ENCODE data around the gene TNFRSF4. TPM values are rescaled to one million over a fixed set of nuclear protein-coding genes. Genes with fewer than 3 reads are reported as not detected.
"Not testable (repeated sequence)": the region's sequence is repeated elsewhere in the genome, so short reads cannot be mapped to it uniquely, and the experiment has no call there.

TNFRSF4 gene
- polyA plus RNA-seq, 4 donors, result 1.2 to 3.5 (median 3.1) TPM; not detected in 1

DNA sequence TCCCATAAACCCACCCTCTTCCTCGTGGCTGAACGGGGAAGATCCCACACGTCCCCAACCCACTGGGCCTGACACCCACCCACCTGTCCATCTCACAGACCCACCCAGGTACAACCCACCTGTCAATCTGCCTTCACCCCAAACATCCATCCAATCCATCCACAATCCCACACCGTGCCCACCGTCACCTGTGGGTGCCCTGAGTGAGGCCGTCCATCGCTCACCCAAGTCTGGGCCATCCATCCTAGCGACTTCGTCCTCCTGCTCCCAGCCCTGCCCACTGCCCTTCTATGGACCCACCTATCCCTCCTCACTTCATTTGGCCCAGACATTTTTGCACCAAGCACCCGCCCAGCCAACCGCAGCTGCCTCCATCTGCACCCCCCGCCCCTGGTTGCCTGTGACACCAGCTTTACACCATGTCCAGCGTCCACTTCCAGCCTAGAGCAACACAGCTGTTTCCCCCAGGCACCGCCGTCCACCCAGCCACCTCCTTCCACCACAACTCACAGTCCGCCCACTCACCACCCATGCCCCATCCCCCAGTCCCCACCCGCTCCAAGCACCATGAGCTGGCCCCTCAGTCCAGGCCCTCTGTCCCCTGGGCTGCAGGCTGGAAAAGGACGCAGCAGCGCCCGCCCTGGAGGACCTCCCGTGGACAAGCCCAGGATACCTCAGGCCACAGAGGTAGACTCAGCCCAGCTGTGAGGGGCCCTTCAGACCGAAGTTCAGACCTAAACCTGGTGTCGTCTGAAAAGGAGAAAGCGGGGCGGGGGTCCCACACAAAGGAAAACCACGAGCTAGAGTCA, 32.6 kb downstream of the TNFRSF4 start:
- H3K4me3 ChIP-seq (ENCODE audit: low read depth in 1 of 3, low read length in 3 of 3), result no peak overlapping the region
- peaks cover 0 to 6% (median 0%) of the 10 kb centered on the region in 3 donors for H3K36me3 ChIP-seq (ENCODE audit: control insufficient read depth in 3 of 3, insufficient read depth in 2 of 3, low read depth in 1 of 3, low read length in 3 of 3)
- peaks cover 0 to 8% (median 3%) of the 10 kb centered on the region in 3 donors for H3K27me3 ChIP-seq (ENCODE audit: control insufficient read depth in 3 of 3, insufficient read depth in 3 of 3, low read length in 3 of 3)
- H3K9me3 ChIP-seq (ENCODE audit: control insufficient read depth in 2 of 2, insufficient read depth in 1 of 2, low read depth in 1 of 2, low read length in 1 of 2), result no peaks in the 10 kb centered on the region
- no peak for DNase-seq
- H3K27ac ChIP-seq (ENCODE audit: low read depth in 1 of 3, low read length in 2 of 3), result no peak overlapping the region
- 86 to 89% (median 89%) methylated on average over 25 to 26 of the region's 26 CpGs for WGBS, 3 donors
- FAIRE-seq, result no peak
- no peaks in the 10 kb centered on the region for H3K4me1 ChIP-seq (ENCODE audit: control insufficient read depth in 3 of 3, insufficient read depth in 2 of 3, low read depth in 1 of 3, low read length in 2 of 3)

DNA sequence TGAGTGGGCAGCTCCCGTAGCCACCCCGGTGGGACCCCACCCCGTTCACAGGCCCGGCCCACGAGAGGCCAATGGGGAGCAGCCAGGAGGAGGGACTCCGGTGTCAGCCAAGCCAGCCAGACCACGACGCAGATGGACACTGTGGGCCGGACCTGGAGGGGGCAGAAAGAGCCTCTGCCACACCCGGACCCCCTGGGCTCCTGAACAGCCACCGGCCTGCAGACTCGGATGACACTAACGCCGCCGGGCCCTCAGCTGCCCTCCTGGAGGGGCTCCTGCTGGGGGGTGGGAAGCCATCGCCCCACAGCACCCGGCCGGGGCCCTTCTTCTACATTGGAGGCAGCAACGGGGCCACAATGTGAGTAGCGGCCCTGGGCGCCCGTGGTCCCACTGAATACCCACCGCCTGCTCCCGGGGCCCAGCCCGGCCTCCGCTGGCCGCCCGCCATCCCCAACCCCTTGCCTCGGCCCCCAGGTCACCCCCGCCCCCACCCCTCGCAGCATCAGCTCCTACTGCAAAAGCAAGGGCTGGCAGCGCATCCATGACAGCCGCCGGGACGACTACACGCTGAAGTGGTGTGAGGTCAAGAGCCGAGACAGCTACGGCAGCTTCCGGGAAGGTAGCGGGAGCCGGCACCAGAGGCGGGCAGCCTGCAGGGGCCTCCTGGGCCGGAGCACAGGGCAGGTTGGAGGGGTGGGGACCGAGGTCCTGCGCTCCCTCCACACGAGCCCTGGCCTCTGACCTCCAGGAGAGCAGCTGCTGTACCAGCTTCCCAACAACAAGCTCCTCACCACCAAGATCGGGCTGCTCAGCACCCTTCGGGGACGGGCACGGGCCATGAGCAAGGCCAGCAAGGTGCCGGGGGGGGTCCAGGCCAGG, 33.7 kb downstream of the TNFRSF4 start:
- FAIRE-seq (no peak), DNase-seq (no peak)
- peaks cover 0 to 8% (median 3%) of the 10 kb centered on the region in 3 donors for H3K27me3 ChIP-seq (ENCODE audit: control insufficient read depth in 3 of 3, insufficient read depth in 3 of 3, low read length in 3 of 3)
- no peak overlapping the region for H3K4me3 ChIP-seq (ENCODE audit: low read depth in 1 of 3, low read length in 3 of 3)
- no peak overlapping the region for H3K27ac ChIP-seq (ENCODE audit: low read depth in 1 of 3, low read length in 2 of 3)
- H3K36me3 ChIP-seq (ENCODE audit: control insufficient read depth in 3 of 3, insufficient read depth in 2 of 3, low read depth in 1 of 3, low read length in 3 of 3), result peaks cover 0 to 9% (median 0%) of the 10 kb centered on the region in 3 donors
- no peaks in the 10 kb centered on the region for H3K4me1 ChIP-seq (ENCODE audit: control insufficient read depth in 3 of 3, insufficient read depth in 2 of 3, low read depth in 1 of 3, low read length in 2 of 3)
- H3K9me3 ChIP-seq (ENCODE audit: control insufficient read depth in 2 of 2, insufficient read depth in 1 of 2, low read depth in 1 of 2, low read length in 1 of 2), result no peaks in the 10 kb centered on the region
- 81 to 93% (median 84%) methylated on average over 45 to 51 of the region's 51 CpGs for WGBS, 3 donors

DNA sequence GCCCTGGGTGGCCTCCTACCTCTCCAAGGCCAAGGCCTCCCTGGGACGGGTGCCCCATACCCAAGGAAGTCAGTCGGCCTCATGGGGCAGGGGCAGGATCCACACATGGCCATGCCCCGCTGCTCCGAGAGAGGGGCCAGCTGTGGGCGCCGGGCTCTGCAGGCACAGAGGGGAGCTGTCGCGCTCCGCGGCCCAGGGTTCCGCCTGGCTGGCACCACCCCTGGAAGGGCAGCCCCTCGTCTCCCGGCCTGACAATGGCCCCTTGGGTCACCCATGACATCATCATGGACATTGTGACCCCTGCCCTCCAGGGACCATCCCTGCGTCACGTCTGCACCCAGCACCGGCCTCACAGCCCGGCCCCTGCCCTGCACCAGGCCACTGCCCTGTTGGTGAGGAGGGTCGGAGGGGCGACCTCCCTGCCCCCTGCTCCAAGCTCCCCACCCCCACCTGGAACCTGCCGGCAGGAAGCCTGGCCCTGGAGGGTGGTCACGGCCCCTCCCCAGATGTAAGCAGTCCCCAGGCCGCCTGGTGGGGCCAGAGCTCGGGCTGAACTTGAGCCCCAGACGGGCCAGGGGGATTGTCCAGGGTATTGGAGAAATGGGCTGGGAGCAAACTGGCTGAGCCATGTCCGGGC, 34.5 kb downstream of the TNFRSF4 start:
- no peaks in the 10 kb centered on the region for H3K4me1 ChIP-seq (ENCODE audit: control insufficient read depth in 3 of 3, insufficient read depth in 2 of 3, low read depth in 1 of 3, low read length in 2 of 3)
- H3K4me3 ChIP-seq (ENCODE audit: low read depth in 1 of 3, low read length in 3 of 3), result no peak overlapping the region
- H3K27me3 ChIP-seq (ENCODE audit: control insufficient read depth in 3 of 3, insufficient read depth in 3 of 3, low read length in 3 of 3), result peaks cover 0 to 8% (median 3%) of the 10 kb centered on the region in 3 donors
- H3K9me3 ChIP-seq (ENCODE audit: control insufficient read depth in 2 of 2, insufficient read depth in 1 of 2, low read depth in 1 of 2, low read length in 1 of 2), result no peaks in the 10 kb centered on the region
- WGBS, 3 donors, result 83 to 96% (median 84%) methylated on average over 20 to 25 of the region's 25 CpGs
- peaks cover 0 to 11% (median 0%) of the 10 kb centered on the region in 3 donors for H3K36me3 ChIP-seq (ENCODE audit: control insufficient read depth in 3 of 3, insufficient read depth in 2 of 3, low read depth in 1 of 3, low read length in 3 of 3)
- FAIRE-seq (no peak), DNase-seq (no peak)
- no peak overlapping the region for H3K27ac ChIP-seq (ENCODE audit: low read depth in 1 of 3, low read length in 2 of 3)

DNA sequence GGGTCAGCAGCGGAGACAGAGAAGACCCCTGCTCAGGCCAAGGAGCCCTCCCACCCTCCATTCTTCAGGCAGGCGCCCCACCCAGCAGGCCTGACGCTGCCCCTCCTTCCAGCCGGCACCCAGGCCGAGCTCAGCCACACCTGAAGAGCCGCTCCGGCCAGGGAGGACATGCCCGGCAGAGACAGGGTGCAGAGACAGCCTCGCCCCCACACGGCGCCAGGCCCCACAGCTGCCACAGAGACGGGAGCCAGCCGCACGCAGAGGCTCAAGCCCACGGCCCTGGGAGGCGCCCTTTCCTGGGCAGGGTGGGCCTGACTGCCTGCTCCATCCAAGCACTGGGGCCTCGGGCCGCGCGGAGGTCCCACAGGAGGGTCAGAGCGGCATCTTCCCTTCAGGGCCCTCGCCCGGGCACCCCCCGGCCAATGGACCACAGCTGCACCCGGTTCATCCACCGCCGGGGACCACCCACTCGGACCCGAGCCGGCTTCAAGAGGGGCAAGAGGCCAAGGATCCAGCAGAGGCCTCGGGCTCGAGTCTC, 35.1 kb downstream of the TNFRSF4 start:
- WGBS, 3 donors, result 91 to 95% (median 95%) methylated on average over 25 to 32 of the region's 32 CpGs
- Histone ChIP-seq H3K27me3 (ENCODE audit: control insufficient read depth in 3 of 3, insufficient read depth in 3 of 3, low read length in 3 of 3) (peaks cover 0 to 8% (median 6%) of the 10 kb centered on the region in 3 donors), H3K4me3 (ENCODE audit: low read depth in 1 of 3, low read length in 3 of 3) (no peak overlapping the region), H3K9me3 (ENCODE audit: control insufficient read depth in 2 of 2, insufficient read depth in 1 of 2, low read depth in 1 of 2, low read length in 1 of 2) (no peaks in the 10 kb centered on the region), H3K36me3 (ENCODE audit: control insufficient read depth in 3 of 3, insufficient read depth in 2 of 3, low read depth in 1 of 3, low read length in 3 of 3) (peaks cover 0 to 16% (median 0%) of the 10 kb centered on the region in 3 donors), H3K4me1 (ENCODE audit: control insufficient read depth in 3 of 3, insufficient read depth in 2 of 3, low read depth in 1 of 3, low read length in 2 of 3) (no peaks in the 10 kb centered on the region), H3K27ac (ENCODE audit: low read depth in 1 of 3, low read length in 2 of 3) (no peak overlapping the region)
- DNase-seq, result no peak
- FAIRE-seq, result no peak

DNA sequence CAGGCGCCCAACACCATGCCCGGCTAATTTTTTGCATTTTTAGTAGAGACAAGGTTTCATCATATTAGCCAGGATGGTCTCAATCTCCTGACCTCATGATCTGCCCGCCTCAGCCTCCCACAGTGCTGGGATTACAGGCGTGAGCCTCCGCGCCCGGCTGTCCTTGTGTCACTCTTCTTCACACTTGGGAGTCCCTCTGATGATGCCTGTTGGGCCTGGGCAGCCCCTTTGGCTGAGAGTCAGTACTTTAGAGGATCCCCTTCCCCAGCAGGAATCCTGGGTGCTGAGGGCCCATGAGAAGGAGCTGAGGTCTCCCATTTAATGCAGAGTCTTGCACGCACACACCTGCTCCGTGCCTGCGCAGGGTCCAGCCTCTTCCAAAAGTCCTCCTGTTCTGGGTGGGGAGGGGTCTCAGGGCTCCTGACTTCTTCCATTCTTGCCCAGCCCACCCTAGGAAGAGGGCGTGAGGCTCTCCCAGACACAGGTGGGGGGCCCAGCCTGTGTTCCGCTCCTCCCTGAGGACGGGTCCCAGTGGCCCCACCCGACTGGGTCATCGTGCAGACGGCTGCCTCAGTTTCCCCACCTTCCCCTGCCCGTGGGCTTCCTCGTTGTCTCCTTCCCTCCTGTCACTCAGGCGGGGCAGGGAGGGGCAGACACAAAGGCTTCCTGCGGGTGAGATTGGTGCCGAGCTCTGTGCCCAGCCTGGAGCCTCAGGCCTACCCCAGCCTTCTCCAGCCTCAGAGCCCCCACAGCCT, 36.3 kb downstream of the TNFRSF4 start:
- no peaks in the 10 kb centered on the region for H3K9me3 ChIP-seq (ENCODE audit: control insufficient read depth in 2 of 2, insufficient read depth in 1 of 2, low read depth in 1 of 2, low read length in 1 of 2)
- peaks cover 0 to 17% (median 11%) of the 10 kb centered on the region in 3 donors for H3K27me3 ChIP-seq (ENCODE audit: control insufficient read depth in 3 of 3, insufficient read depth in 3 of 3, low read length in 3 of 3)
- DNase-seq, result no peak

DNA sequence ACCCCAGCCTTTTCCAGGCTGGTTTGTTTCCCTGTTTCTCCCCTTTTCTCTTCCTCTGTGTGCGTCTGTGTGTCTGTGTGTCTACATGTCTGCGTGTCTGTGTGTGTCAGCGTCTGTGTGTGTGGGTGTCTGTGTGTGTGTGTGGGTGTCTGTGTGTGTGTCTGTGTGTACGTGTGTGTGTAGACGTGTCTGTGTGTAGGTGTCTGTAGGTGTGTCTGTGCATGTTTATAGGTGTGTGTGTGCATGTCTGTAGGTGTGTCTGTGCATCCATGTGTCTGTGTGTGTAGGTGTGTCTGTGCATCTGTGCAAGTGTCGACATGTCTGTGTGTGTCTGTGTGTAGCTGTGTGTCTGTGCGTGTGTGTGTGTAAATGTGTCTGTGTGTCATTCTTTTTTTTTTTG, 37.0 kb downstream of the TNFRSF4 start:
- Histone ChIP-seq H3K27me3 (ENCODE audit: control insufficient read depth in 3 of 3, insufficient read depth in 3 of 3, low read length in 3 of 3) (peaks cover 0 to 17% (median 11%) of the 10 kb centered on the region in 3 donors), H3K9me3 (ENCODE audit: control insufficient read depth in 2 of 2, insufficient read depth in 1 of 2, low read depth in 1 of 2, low read length in 1 of 2) (no peaks in the 10 kb centered on the region), H3K36me3 (ENCODE audit: control insufficient read depth in 3 of 3, insufficient read depth in 2 of 3, low read depth in 1 of 3, low read length in 3 of 3) (peaks cover 0 to 19% (median 0%) of the 10 kb centered on the region in 3 donors), H3K27ac (ENCODE audit: low read depth in 1 of 3, low read length in 2 of 3) (no peak overlapping the region), H3K4me3 (ENCODE audit: low read depth in 1 of 3, low read length in 3 of 3) (no peak overlapping the region), H3K4me1 (ENCODE audit: control insufficient read depth in 3 of 3, insufficient read depth in 2 of 3, low read depth in 1 of 3, low read length in 2 of 3) (peaks cover 0 to 6% (median 0%) of the 10 kb centered on the region in 3 donors)
- WGBS, 3 donors, result 78 to 84% (median 84%) methylated on average over 7 of the region's 7 CpGs
- DNase-seq (no peak), FAIRE-seq (no peak)

More for the DNA sequence above, 36.3 kb downstream of the TNFRSF4 start:
- Histone ChIP-seq H3K36me3 (ENCODE audit: control insufficient read depth in 3 of 3, insufficient read depth in 2 of 3, low read depth in 1 of 3, low read length in 3 of 3) (peaks cover 0 to 19% (median 0%) of the 10 kb centered on the region in 3 donors), H3K4me1 (ENCODE audit: control insufficient read depth in 3 of 3, insufficient read depth in 2 of 3, low read depth in 1 of 3, low read length in 2 of 3) (peaks cover 0 to 6% (median 0%) of the 10 kb centered on the region in 3 donors), H3K4me3 (ENCODE audit: low read depth in 1 of 3, low read length in 3 of 3) (no peak overlapping the region), H3K27ac (ENCODE audit: low read depth in 1 of 3, low read length in 2 of 3) (no peak overlapping the region)
- WGBS, 3 donors, result 83 to 87% (median 85%) methylated on average over 21 of the region's 21 CpGs
- no peak for FAIRE-seq

DNA sequence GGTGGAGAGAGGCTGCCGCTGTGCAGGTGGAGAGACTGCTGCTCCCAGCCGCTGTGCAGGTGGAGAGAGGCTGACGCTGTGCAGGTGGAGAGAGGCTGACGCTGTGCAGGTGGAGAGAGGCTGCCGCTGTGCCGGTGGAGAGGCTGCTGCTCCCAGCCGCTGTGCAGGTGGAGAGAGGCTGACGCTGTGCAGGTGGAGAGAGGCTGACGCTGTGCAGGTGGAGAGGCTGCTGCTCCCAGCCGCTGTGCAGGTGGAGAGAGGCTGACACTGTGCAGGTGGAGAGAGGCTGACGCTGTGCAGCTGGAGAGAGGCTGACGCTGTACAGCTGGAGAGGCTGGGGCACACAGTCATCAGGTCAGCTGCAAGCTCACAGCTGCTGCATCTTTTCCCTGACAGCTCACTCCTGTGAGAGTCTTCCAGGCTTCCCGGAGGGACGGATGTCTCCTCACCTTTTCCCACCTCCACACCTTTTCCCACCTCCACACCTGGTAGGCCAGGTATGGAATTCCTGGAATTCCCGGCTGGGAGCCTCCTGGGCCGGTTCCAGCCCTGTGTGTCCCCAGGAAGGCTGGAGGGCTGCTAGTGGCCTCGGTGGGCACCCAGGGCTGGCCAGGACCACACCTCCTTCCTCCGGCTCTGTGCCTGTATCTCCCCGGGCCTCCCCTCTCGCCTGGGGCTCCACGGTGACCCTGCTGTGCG, 37.7 kb downstream of the TNFRSF4 start:
- not testable (repeated sequence) for H3K9me3 ChIP-seq (ENCODE audit: control insufficient read depth in 2 of 2, insufficient read depth in 1 of 2, low read depth in 1 of 2, low read length in 1 of 2); H3K27ac ChIP-seq (ENCODE audit: low read depth in 1 of 3, low read length in 2 of 3); FAIRE-seq; H3K4me3 ChIP-seq (ENCODE audit: low read depth in 1 of 3, low read length in 3 of 3); H3K4me1 ChIP-seq (ENCODE audit: control insufficient read depth in 3 of 3, insufficient read depth in 2 of 3, low read depth in 1 of 3, low read length in 2 of 3); DNase-seq
- WGBS, 3 donors, result 30 to 51% (median 33%) methylated on average over 21 to 22 of the region's 22 CpGs
- Histone ChIP-seq H3K27me3 (ENCODE audit: control insufficient read depth in 3 of 3, insufficient read depth in 3 of 3, low read length in 3 of 3) (peaks cover 0 to 18% (median 11%) of the 10 kb centered on the region in 3 donors), H3K36me3 (ENCODE audit: control insufficient read depth in 3 of 3, insufficient read depth in 2 of 3, low read depth in 1 of 3, low read length in 3 of 3) (peaks cover 0 to 19% (median 0%) of the 10 kb centered on the region in 3 donors)
